Activated T-helper 1 cell treated with anti-CD3 and anti-CD28 coated beads, Interleukin-12 subunit alpha, Interleukin-12 subunit beta, Interleukin-2, Interleukin-4 antibody, amounts not matched to agents 30 ng/mL and 10 ng/mL and 1 ng/mL, durations not matched to agents 14 hours and 24 hours and 36 hours (primary cell): ENCODE data around the gene ETV1. TPM values are rescaled to one million over a fixed set of nuclear protein-coding genes. Genes with fewer than 3 reads are reported as not detected.

ENCODE experiments used
- DNase-seq: peaks from one replicate; pipeline ENCODE4 v3.0.0; 2021; ENCODE audit warnings: low spot score
- H3K27ac Mint-ChIP-seq: one replicate; pipeline ENCODE4 v1.8.0; 2021; ENCODE audit warnings: mild to moderate bottlenecking, mixed read lengths
- H3K27me3 Mint-ChIP-seq: one replicate; pipeline ENCODE4 v1.8.0; 2022; ENCODE audit warnings: mild to moderate bottlenecking, moderate library complexity, mixed read lengths; ENCODE audit not compliant: insufficient read depth
- H3K36me3 Mint-ChIP-seq: one replicate; pipeline ENCODE4 v1.8.0; 2021; ENCODE audit warnings: low read depth, mixed read lengths
- H3K4me1 Mint-ChIP-seq: one replicate; pipeline ENCODE4 v1.8.0; 2021; ENCODE audit warnings: low read depth, mixed read lengths
- H3K4me3 Mint-ChIP-seq: one replicate; pipeline ENCODE4 v1.8.0; 2021; ENCODE audit warnings: mild to moderate bottlenecking, moderate library complexity, mixed read lengths
- H3K9me3 Mint-ChIP-seq: one replicate; pipeline ENCODE4 v1.8.0; 2021; ENCODE audit warnings: mixed read lengths
- intact Hi-C: fragments of 100-400 bp; cut with micrococcal nuclease; formaldehyde crosslinking; loops from one replicate; pipeline ENCODE4 v1.15.1; 2024
- total RNA-seq: library from RNA; stranded (reverse); gene quantifications from 2 replicates; pipeline ENCODE4 v1.2.3, GENCODE V29; 2022

The ETV1 gene
- total RNA-seq, 1 donor from 2014 or later: not detected

- Mint-ChIP-seq H3K9me3 (no peaks in the 10 kb centered on the region), H3K36me3 (no peaks in the 10 kb centered on the region), H3K27ac (no peak overlapping the region), H3K4me1 (no peaks in the 10 kb centered on the region), H3K4me3 (no peak overlapping the region), H3K27me3 (peaks cover 3% of the 10 kb centered on the region)
- intact Hi-C loops: no loop called here
- no peak for DNase-seq
Observed at GRCh38 chr7:13992596-13992964, 3.1 kb upstream of the ETV1 start.

GRCh38 chr7:13991791-13992595 is 2.5 kb upstream of the ETV1 start:
- no peaks in the 10 kb centered on the region for H3K4me1 Mint-ChIP-seq
- H3K27ac Mint-ChIP-seq: no peak overlapping the region
- no peaks in the 10 kb centered on the region for H3K36me3 Mint-ChIP-seq
- no peak overlapping the region for H3K4me3 Mint-ChIP-seq
- H3K9me3 Mint-ChIP-seq: no peaks in the 10 kb centered on the region
- DNase-seq: no peak
- intact Hi-C loops: no loop called here
- peaks cover 3% of the 10 kb centered on the region for H3K27me3 Mint-ChIP-seq

GRCh38 chr7:13990984-13991790 is 1.7 kb upstream of the ETV1 start:
- Mint-ChIP-seq H3K9me3 (no peaks in the 10 kb centered on the region), H3K27ac (no peak overlapping the region), H3K27me3 (peaks cover 3% of the 10 kb centered on the region), H3K4me3 (no peak overlapping the region), H3K4me1 (no peaks in the 10 kb centered on the region), H3K36me3 (no peaks in the 10 kb centered on the region)
- intact Hi-C loops: no loop called here
- peak; percentile 19 for DNase-seq

- no peak overlapping the region for H3K27ac Mint-ChIP-seq
- H3K36me3 Mint-ChIP-seq: no peaks in the 10 kb centered on the region
- no peaks in the 10 kb centered on the region for H3K4me1 Mint-ChIP-seq
- DNase-seq: peak; percentile 2
- H3K9me3 Mint-ChIP-seq: no peaks in the 10 kb centered on the region
- no peak overlapping the region for H3K4me3 Mint-ChIP-seq
- H3K27me3 Mint-ChIP-seq: peaks cover 3% of the 10 kb centered on the region
- intact Hi-C loops: no loop called here
Observed at GRCh38 chr7:13990319-13990983, 985 bp upstream of the ETV1 start.

GRCh38 chr7:13989949-13990305 is 461 bp upstream of the ETV1 start:
- DNase-seq: no peak
- Mint-ChIP-seq H3K9me3 (no peaks in the 10 kb centered on the region), H3K4me1 (no peaks in the 10 kb centered on the region), H3K27ac (no peak overlapping the region), H3K27me3 (peaks cover 3% of the 10 kb centered on the region), H3K4me3 (no peak overlapping the region), H3K36me3 (no peaks in the 10 kb centered on the region)
- intact Hi-C loops: no loop called here

GRCh38 chr7:13988731-13989125 is 738 bp downstream of the ETV1 start:
- H3K4me3 Mint-ChIP-seq: no peak overlapping the region
- no peaks in the 10 kb centered on the region for H3K36me3 Mint-ChIP-seq
- intact Hi-C loops: no loop called here
- peaks cover 3% of the 10 kb centered on the region for H3K27me3 Mint-ChIP-seq
- H3K9me3 Mint-ChIP-seq: no peaks in the 10 kb centered on the region
- DNase-seq: no peak
- H3K27ac Mint-ChIP-seq: no peak overlapping the region
- H3K4me1 Mint-ChIP-seq: no peaks in the 10 kb centered on the region

DNA sequence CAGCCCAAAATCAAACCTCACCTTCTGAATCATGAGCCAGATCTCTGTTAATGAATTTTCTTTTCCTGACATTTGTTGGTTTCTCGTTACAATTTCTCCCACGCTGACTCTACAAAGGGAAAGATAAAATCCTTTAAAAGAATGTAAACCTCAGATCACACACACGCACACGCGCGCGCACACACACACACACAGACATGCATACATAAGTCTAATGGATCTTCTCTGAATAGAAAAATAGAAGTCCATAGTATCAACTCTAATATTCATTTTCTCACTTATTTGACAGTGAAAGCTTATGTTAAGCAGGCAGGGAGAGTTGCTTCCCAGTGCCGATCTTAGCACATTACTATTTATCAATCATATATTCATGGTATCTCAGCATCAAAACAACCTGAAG is 1.4 kb downstream of the ETV1 start:
- H3K36me3 Mint-ChIP-seq: no peaks in the 10 kb centered on the region
- H3K27ac Mint-ChIP-seq: no peak overlapping the region
- intact Hi-C loops: no loop called here
- H3K4me1 Mint-ChIP-seq: no peaks in the 10 kb centered on the region
- peaks cover under 1% of the 10 kb centered on the region for H3K27me3 Mint-ChIP-seq
- no peaks in the 10 kb centered on the region for H3K9me3 Mint-ChIP-seq
- H3K4me3 Mint-ChIP-seq: no peak overlapping the region
- no peak for DNase-seq

DNA sequence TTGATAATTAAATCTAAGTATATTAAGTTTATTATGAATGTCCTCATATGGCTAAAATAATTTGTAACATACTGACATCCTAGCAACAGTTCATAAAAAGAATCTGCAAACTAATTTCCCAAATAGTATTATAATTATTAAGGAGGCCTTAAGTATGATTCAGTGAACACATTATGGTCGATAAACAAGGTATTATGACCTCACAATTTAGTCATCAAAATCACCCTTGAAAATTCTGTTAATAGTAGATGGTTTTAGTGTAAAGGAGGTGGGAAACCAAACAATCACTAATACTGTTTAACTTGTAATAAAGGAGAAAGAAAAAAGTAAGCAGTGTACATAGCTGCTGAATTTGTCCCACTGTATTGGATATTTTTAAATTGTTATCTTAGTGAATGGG is 2.1 kb downstream of the ETV1 start:
- Mint-ChIP-seq H3K9me3 (no peaks in the 10 kb centered on the region), H3K27ac (no peak overlapping the region)
- DNase-seq: no peak

DNA sequence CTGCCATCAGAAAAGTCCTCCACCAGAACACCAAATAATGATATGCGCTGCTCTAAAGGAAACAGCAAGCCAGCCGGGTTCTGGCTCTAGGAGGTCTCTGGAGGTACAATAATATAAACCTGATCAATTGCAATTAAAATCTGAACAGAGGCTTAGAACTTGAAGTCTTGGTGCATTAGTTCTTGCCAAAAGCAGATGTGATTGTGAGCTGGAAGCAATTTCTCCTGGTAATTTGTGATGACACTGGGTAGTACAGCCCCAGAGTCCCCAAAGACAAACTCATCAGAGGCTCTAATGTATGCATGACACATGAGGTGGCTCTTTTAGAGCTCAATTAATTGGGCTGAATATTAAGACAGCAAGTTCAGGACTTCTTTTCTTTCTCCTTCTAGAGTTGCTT is 3.3 kb downstream of the ETV1 start:
- no peak overlapping the region for H3K4me3 Mint-ChIP-seq
- no peak overlapping the region for H3K27ac Mint-ChIP-seq
- no peaks in the 10 kb centered on the region for H3K9me3 Mint-ChIP-seq
- no peak for DNase-seq
- intact Hi-C loops: no loop called here
- no peaks in the 10 kb centered on the region for H3K4me1 Mint-ChIP-seq
- H3K27me3 Mint-ChIP-seq: no peaks in the 10 kb centered on the region
- H3K36me3 Mint-ChIP-seq: no peaks in the 10 kb centered on the region

More for the DNA sequence above, 2.1 kb downstream of the ETV1 start:
- Mint-ChIP-seq H3K4me1 (no peaks in the 10 kb centered on the region), H3K36me3 (no peaks in the 10 kb centered on the region), H3K4me3 (no peak overlapping the region), H3K27me3 (no peaks in the 10 kb centered on the region)
- intact Hi-C loops: no loop called here

DNA sequence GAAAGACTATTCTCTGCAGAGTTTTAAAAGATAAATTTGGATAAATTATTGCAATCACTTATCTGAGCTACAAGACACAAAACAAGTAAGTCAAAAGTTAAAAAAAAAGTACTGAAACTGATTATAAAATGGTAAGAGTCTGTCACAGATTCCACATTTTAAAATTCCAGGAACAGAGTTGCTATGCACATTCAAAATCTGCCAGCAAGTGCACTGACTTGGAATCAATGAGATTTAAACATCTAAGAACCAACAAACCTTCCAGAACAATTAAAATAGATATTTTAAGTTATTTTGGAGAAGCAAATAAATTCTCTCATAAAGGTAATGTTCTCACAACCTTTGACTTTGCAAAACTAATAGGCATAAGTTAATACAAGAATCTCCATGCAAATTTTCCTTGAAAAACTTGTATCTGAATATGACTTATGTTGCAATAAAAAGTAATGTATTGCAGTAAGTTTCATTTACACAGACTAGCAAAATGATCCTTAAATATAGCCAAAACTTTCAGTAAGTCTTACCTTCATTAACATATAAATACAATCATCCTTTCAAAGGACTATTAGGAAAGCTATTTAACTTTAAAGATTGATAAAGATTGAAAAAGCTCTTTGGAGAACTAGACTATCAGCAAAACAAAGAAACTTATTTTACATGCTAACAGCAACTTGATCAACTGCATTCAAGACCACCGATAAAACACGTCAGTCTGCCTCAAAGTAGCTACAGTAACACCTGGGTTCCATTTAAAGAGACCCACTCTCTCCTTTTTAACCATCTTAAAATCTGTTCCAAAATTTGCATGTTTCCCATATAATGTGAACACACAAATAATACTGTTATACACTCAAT is 4.4 kb downstream of the ETV1 start:
- no peaks in the 10 kb centered on the region for H3K27me3 Mint-ChIP-seq
- no peaks in the 10 kb centered on the region for H3K4me1 Mint-ChIP-seq
- H3K27ac Mint-ChIP-seq: no peak overlapping the region
- DNase-seq: no peak
- no peaks in the 10 kb centered on the region for H3K36me3 Mint-ChIP-seq
- intact Hi-C loops: no loop called here
- no peak overlapping the region for H3K4me3 Mint-ChIP-seq
- H3K9me3 Mint-ChIP-seq: no peaks in the 10 kb centered on the region

GRCh38 chr7:13984061-13984460 is 5.4 kb downstream of the ETV1 start:
- Mint-ChIP-seq H3K4me1 (no peaks in the 10 kb centered on the region), H3K36me3 (no peaks in the 10 kb centered on the region), H3K9me3 (no peaks in the 10 kb centered on the region), H3K4me3 (no peak overlapping the region), H3K27ac (no peak overlapping the region), H3K27me3 (no peaks in the 10 kb centered on the region)
- DNase-seq: no peak
- intact Hi-C loops: no loop called here

DNA sequence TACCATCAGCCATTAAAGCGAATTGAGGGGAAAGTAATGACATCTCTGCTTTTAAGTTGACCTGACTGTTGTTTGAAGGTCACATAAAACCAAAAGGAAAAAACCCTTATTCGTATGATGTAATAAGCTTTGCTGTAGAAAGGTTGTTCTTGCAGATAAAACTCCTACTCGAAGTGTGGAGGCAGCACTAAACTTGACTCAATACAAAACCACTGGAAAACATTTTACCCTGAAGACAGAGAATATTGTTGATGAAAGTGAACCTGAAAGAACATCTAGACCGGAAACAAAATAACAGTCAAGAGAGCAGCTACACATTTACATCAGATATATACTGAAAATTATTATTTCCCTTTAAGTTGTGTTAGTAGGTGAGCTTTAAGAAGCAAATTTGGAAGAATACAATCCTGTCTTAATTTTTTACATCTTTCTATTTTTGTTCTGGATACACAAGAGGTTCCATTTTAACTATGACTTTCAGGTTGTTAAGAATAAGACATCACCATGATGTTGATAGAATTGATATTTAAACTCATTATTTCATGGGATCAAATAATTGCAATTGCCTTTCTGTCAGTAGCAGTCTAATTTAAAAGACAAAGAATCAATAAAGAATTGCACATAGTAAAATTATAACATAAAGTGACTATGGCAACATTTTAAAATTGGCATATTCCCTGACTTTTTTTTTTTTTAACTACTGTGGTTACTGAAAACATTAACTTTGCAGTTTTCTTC is 6.4 kb downstream of the ETV1 start:
- intact Hi-C loops: no loop called here
- no peak for DNase-seq
- H3K4me1 Mint-ChIP-seq: no peaks in the 10 kb centered on the region

More for the DNA sequence above, 6.4 kb downstream of the ETV1 start:
- no peak overlapping the region for H3K4me3 Mint-ChIP-seq
- no peaks in the 10 kb centered on the region for H3K9me3 Mint-ChIP-seq
- H3K27me3 Mint-ChIP-seq: no peaks in the 10 kb centered on the region
- no peaks in the 10 kb centered on the region for H3K36me3 Mint-ChIP-seq
- H3K27ac Mint-ChIP-seq: no peak overlapping the region
